Measurements from ENCODE around the gene ASMT. TPM values are rescaled to one million over a fixed set of nuclear protein-coding genes. Genes with fewer than 3 reads are reported as not detected.

The ASMT gene
- polyA plus RNA-seq, 3 donors: 0.69 TPM; not detected in 2

DNA sequence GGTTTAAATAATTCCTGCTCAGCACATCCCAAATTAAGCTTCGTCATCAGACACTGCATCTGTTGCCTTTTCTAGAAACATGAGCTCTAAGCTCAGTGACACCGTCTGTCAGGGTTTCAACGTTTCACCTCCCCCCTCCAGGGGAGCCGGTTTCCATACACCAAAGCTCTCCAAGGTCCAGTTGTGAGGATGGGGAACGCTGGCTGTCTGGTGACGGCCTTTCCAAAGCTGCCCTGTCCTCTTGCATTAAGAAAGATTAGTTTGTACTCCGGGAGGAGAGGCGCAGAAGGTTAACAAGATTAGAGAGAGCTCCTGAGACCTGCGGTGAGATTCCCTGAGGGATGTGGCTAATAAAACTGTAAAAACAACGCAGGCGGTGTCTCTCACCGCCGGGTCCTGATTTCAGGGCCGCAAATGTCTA, 43.2 kb downstream of the ASMT start:
- Histone ChIP-seq H2AFZ (ENCODE audit: insufficient read depth, low read depth, low read length, poor library complexity, severe bottlenecking) (peak overlapping the region; percentile 50), H3K4me1 (ENCODE audit: control insufficient read depth in 1 of 2, insufficient read depth in 2 of 2, low read length in 2 of 2) (peaks cover 21 to 31% of the 10 kb centered on the region in 2 donors)
- intact Hi-C loops (cut with micrococcal nuclease): loop anchor here in 1 of 2 donors (5.0 kb wide), 1 partner anchor 66 kb away; the partner anchor contains the start of gene AKAP17A

DNA sequence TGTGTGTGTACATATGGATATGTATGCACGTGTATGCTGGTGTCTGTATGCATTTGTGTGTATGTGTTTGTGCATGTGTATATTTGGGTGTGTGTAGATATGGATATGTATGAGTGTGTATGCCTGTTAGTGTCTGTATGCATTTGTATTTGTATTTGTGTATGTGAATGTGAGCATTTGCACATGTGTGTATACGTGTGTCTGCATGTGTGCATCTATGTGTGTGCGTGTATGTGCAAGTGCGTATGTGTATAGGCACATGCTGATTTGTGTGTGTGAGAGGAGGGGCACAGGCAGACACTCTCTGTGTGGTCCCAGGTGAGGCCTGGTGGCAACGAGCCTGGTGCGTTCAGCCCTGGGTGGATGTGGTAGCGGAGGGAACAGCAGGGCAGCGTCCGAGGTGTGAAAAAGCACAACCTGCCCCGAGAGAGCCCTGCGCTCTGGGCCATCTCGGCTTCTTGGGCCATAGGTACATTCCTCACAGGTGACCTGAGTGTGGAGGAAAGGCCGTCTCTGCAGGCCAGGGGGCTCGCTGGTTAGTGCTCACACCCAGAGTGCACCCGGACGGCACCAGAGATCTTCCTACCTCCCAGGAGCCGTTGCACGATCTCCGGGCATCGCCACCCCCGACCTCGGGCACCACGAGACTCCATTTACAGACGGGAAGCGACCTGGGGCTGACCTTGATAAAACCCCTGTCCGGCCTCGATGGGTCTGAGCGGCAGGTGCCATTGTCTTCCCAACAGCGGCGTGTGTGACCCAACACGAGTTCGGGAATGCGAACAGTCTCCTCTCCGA, 45.0 kb downstream of the ASMT start:
- Histone ChIP-seq H3K36me3 (replicated peaks in 1 of 2; ENCODE audit: control insufficient read depth in 1 of 2, insufficient read depth in 2 of 2, low read length in 2 of 2) (no peaks in the 10 kb centered on the region), H3K9me3 (replicated peaks in 1 of 2; ENCODE audit: control insufficient read depth in 1 of 2, insufficient read depth in 1 of 2, low read length in 2 of 2) (no peaks in the 10 kb centered on the region), H3K4me2 (replicated peaks; ENCODE audit: extremely low read depth, low read length, poor library complexity, severe bottlenecking) (no peak overlapping the region), H3K4me1 (ENCODE audit: control insufficient read depth in 1 of 2, insufficient read depth in 2 of 2, low read length in 2 of 2) (peaks cover 21 to 31% of the 10 kb centered on the region in 2 donors), H4K20me1 (ENCODE audit: insufficient read depth, low read length) (no peaks in the 10 kb centered on the region), H3K27me3 (ENCODE audit: control insufficient read depth in 2 of 2, insufficient read depth in 2 of 2, low read length in 2 of 2) (no peaks in the 10 kb centered on the region), H2AFZ (ENCODE audit: insufficient read depth, low read depth, low read length, poor library complexity, severe bottlenecking) (no peak overlapping the region), H3K27ac (ENCODE audit: low read depth in 1 of 2, low read length in 2 of 2) (no peak overlapping the region), H3K4me3 (replicated peaks in 1 of 3; ENCODE audit: low read depth in 2 of 3, low read length in 3 of 3) (no peak overlapping the region), H3K9ac (ENCODE audit: insufficient read depth, low read length, poor library complexity, severe bottlenecking) (no peak overlapping the region), H3K79me2 (ENCODE audit: insufficient read depth, low read length) (peaks cover 11% of the 10 kb centered on the region)
- peaks cover 28% of the 10 kb centered on the region for H3K4me1 Mint-ChIP-seq
- DNase-seq: no peak
- intact Hi-C loops (cut with micrococcal nuclease): loop anchor here in 1 of 2 donors (5.0 kb wide), 1 partner anchor 68 kb away; the partner anchor contains the start of gene AKAP17A
- no peaks in the 10 kb centered on the region for H3K36me3 Mint-ChIP-seq
- peaks cover 0 to 4% (median 0%) of the 10 kb centered on the region in 7 donors for H3K9me3 Mint-ChIP-seq
- TF ChIP-seq, protein P1, sequence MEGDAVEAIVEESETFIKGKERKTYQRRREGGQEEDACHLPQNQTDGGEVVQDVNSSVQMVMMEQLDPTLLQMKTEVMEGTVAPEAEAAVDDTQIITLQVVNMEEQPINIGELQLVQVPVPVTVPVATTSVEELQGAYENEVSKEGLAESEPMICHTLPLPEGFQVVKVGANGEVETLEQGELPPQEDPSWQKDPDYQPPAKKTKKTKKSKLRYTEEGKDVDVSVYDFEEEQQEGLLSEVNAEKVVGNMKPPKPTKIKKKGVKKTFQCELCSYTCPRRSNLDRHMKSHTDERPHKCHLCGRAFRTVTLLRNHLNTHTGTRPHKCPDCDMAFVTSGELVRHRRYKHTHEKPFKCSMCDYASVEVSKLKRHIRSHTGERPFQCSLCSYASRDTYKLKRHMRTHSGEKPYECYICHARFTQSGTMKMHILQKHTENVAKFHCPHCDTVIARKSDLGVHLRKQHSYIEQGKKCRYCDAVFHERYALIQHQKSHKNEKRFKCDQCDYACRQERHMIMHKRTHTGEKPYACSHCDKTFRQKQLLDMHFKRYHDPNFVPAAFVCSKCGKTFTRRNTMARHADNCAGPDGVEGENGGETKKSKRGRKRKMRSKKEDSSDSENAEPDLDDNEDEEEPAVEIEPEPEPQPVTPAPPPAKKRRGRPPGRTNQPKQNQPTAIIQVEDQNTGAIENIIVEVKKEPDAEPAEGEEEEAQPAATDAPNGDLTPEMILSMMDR (IDR thresholded peaks at IDR 0.05): no peak
- peak overlapping the region in 1 of 7 donors; percentile 16 for H3K27ac Mint-ChIP-seq
- 96% methylated on average over 33 of the region's 34 CpGs for WGBS (ENCODE audit: insufficient coverage)
- H3K27me3 Mint-ChIP-seq (ENCODE audit: low read depth in 3 of 3): peaks cover 0 to under 1% (median 0%) of the 10 kb centered on the region in 3 donors
- no peak overlapping the region for H3K4me3 Mint-ChIP-seq

More for the DNA sequence above, 43.2 kb downstream of the ASMT start:
- Histone ChIP-seq H3K79me2 (ENCODE audit: insufficient read depth, low read length) (peaks cover 9% of the 10 kb centered on the region), H4K20me1 (ENCODE audit: insufficient read depth, low read length) (no peaks in the 10 kb centered on the region), H3K27ac (ENCODE audit: low read depth in 1 of 2, low read length in 2 of 2) (no peak overlapping the region), H3K27me3 (ENCODE audit: control insufficient read depth in 2 of 2, insufficient read depth in 2 of 2, low read length in 2 of 2) (no peaks in the 10 kb centered on the region), H3K4me3 (replicated peaks in 1 of 3; ENCODE audit: low read depth in 2 of 3, low read length in 3 of 3) (no peak overlapping the region), H3K9ac (ENCODE audit: insufficient read depth, low read length, poor library complexity, severe bottlenecking) (no peak overlapping the region), H3K9me3 (replicated peaks in 1 of 2; ENCODE audit: control insufficient read depth in 1 of 2, insufficient read depth in 1 of 2, low read length in 2 of 2) (no peaks in the 10 kb centered on the region), H3K4me2 (replicated peaks; ENCODE audit: extremely low read depth, low read length, poor library complexity, severe bottlenecking) (no peak overlapping the region), H3K36me3 (replicated peaks in 1 of 2; ENCODE audit: control insufficient read depth in 1 of 2, insufficient read depth in 2 of 2, low read length in 2 of 2) (no peaks in the 10 kb centered on the region)
- peaks cover 20% of the 10 kb centered on the region for H3K4me1 Mint-ChIP-seq
- H3K36me3 Mint-ChIP-seq: no peaks in the 10 kb centered on the region
- TF ChIP-seq, protein P1 (IDR thresholded peaks at IDR 0.05): no peak
- peaks cover 0 to 4% (median 0%) of the 10 kb centered on the region in 7 donors for H3K9me3 Mint-ChIP-seq
- DNase-seq: no peak
- WGBS (ENCODE audit: insufficient coverage): 58% methylated on average over 5 of the region's 14 CpGs
- peak overlapping the region in 2 of 7 donors; percentile 69 to 84 for H3K27ac Mint-ChIP-seq
- H3K4me3 Mint-ChIP-seq: peak overlapping the region; percentile 28 to 59
- no peaks in the 10 kb centered on the region for H3K27me3 Mint-ChIP-seq (ENCODE audit: low read depth in 3 of 3)
